ENCODE data around the gene MFSD2A.

- TF ChIP-seq RAD21 (IDR thresholded peaks at IDR 0.05; ENCODE audit: low read length) (no peak), FOXJ3 (CRISPR knock-in tag; IDR thresholded peaks at IDR 0.05) (no peak), EZH2phosphoT487 (IDR thresholded peaks at IDR 0.05; ENCODE audit: borderline replicate concordance, low read depth) (no peak), CTCF (IDR thresholded peaks at IDR 0.05) (no peak), RFX5 (IDR thresholded peaks at IDR 0.05; ENCODE audit: low read length) (no peak), FOXM1 (IDR thresholded peaks at IDR 0.05; ENCODE audit: low read depth) (no peak), MAX (IDR thresholded peaks at IDR 0.05; ENCODE audit: low read depth) (no peak), SIN3A (IDR thresholded peaks at IDR 0.05; ENCODE audit: borderline replicate concordance, low read depth, low read length) (no peak), REST (IDR thresholded peaks at IDR 0.05; ENCODE audit: low read depth, low read length) (no peak), TCF12 (IDR thresholded peaks at IDR 0.05) (no peak), ZBTB33 (IDR thresholded peaks at IDR 0.05; ENCODE audit: borderline replicate concordance, low read depth) (no peak), RXRA (IDR thresholded peaks at IDR 0.05; ENCODE audit: borderline replicate concordance, low read depth) (no peak)
Measured at GRCh38 chr1:39951926-39952325, 3.0 kb upstream of the MFSD2A start.

Measured in SK-N-SH (cell line).